ENCODE measurements around the gene AGAP3.

AGAP3 gene

GRCh38 chr7:151168003-151168786, 81.9 kb downstream of the AGAP3 start:
- peak; percentile 33 to 72 for DNase-seq

DNA sequence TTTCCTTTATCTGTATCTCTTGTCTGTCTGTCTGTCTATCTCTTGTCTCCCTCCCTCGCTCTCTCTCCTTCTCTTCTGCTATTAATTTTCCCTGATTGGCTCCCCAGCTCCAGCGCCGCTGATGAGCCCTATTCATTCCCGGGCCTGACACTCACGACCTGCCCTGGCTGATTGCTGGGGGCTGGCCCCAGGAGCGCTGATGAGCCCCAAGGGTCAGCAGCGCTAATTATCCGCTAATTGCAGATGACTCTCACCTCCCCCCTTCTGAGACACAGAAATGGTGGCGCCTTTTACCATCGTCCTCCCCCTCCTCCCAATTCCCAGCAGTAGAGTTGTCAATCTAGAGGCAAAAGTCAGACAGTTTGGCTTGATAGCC, 82.5 kb downstream of the AGAP3 start:
- DNase-seq: no peak

DNA sequence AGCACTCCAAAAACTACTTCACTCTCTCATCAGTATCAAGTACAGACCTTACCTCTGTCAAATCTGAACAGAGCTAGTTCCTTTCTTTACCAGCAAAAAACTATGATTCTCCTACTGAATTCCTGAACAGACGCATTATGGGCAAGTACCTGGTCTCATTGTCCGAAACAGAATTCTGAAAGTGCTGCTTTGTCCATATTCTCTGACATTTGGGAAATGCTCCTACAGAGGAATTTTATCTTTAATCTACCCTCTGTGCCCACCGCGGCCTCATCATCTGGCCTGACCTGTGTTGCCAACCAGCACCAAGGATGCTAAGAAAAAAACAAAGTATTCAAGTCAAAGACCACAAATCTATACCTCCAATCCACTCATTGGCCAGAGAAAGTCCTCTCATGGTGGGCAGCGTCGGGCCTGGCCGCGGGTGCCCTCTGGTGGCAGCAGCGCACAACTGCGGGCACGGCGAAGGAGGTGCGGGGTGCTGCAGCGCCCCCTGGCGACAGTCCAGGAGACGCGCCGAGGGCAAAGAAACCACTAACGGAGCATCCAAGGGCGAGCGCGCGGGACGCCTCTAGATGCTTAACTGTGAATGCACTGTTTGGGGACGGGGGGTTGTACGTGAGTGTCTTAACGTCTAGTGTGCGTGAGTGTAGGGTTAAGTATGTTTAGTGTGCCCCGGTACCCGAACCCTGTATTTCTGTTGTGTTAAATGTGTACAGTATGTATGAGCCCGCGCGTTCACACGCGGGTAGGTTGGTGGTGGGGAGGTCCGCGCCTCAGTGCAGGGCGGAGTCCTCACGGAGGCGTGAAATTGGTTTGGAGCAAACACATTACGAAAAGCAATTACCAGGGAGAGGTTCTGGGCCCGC, 86.2 kb downstream of the AGAP3 start:
- DNase-seq: peak; percentile 46 to 88

DNA sequence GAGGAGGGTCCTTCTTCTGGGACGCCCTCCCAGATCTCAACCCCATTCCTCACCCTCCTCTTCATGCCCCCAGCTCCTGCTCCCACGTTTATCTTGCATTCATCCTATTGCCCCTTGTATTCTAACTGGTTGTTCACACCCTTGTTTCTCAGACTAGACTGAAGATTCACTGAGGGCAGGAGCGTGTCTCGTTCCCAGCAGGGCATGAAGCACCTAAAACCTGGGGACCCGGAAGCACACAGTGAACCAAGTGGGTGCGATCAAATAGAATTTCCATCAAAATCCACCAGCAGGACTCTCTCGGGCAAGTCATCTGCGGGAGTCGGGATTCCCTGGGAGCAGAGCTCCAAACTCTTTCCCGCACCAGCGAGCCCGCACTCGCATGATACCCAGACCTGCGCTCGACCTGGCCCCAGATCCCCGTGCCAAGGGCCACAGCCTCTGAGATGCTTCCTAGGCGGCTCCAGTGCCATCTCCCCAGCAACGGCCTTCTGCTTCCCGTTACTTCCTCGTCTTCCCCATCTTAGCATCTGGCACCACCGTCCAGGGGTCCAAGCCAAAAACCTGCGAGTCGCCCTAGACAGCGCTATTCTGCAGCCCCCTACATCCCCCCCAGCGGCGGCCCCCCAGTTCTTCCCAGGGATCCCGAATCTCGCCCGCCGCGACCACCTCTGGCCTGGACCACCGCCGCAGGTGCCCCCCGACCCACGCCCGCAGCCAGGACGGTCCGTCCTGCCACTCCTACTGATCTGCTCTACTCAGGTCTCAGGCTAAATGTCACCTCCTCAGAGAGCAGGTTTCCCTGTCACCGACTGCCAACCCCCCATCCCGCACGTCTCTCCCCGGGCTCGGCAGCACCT, 87.3 kb downstream of the AGAP3 start:
- no peak for DNase-seq

- DNase-seq: peak in 1 of 2 donors; percentile 12
These were observed 88.2 kb downstream of the AGAP3 start for GRCh38 chr7:151174246-151175046.

DNA sequence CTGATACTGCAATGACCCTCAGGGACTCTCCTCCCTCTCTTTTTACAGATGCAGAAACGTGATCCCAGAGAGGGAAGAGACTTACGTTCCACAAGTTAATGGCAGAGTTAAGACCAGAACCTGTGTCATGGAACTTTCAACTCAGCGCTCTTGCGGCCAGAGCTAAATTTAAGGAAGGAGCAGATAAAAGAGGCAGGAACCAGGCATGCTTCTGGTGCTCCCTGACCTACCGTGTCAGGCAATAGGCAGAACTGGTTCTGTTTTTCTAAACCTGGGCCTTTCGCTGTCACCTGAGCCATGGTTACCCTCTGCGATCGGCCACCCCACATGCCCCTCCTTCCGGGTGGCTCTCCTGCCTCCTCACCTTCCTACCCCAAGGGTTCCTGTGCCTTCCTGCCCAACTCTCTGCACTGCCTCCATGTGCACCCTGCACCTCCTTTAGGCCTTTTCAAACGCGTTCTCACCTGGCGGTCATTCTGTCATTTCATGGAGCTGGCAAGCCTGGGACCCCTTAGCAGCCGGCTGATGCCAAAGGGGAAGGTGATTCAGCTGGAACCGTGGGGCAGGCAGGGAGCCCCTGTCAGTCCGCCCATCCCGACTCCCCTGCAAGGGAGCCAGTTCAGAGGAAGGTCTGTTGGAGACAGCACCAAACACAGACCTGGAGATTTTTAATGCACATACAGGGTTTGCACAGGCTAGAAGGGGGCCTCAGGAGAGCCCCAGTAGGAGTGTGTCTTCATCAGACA, 88.9 kb downstream of the AGAP3 start:
- no peak for DNase-seq

- DNase-seq: no peak
These were observed 89.6 kb downstream of the AGAP3 start for GRCh38 chr7:151175793-151176311.

GRCh38 chr7:151176401-151176800, 90.1 kb downstream of the AGAP3 start:
- no peak for DNase-seq

DNA sequence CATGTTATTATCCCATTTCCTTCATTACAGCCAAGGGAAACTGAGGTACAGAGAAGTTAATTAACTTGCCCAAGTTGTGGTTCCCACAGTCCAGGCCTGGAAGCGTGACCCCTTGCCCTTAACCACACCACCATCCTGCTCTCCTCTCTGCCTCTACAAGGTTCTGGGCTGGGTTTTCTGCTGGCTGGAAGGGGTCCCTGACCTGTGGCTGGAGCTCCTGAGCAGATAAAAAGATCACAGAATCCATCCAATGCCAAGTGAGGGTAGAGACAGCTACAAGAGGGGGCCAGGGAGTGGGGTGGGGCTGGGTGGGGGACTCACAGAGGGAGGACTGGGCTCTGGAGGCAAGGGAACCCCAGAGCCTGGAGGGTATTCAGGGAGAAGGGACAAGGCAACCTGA, 91.0 kb downstream of the AGAP3 start:
- no peak for DNase-seq

DNA sequence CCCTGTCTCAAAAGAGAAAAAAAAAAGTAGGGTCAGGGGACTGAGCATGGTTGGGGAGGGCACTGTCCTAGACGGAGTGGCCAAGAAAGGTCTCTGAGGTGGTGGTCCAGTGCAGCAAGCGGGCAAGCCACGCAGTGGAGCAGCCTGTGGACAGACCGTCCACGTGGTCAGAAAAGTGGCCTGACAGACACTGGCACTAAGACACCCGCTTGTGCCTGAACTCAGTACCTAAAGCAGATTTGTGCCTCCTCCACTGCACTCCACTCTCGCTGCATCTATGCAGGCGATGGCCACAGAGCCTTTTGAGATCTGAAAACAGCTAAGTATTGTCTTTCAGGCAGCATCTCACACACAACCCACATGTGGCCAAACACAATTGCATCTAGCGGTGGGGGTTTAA, 92.0 kb downstream of the AGAP3 start:
- no peak for DNase-seq

- DNase-seq: no peak
These were observed 92.6 kb downstream of the AGAP3 start for GRCh38 chr7:151178831-151179230.

- DNase-seq: no peak
These were observed 93.1 kb downstream of the AGAP3 start for GRCh38 chr7:151179287-151179860.

- DNase-seq: no peak
These were observed 93.7 kb downstream of the AGAP3 start for GRCh38 chr7:151179946-151180345.

DNA sequence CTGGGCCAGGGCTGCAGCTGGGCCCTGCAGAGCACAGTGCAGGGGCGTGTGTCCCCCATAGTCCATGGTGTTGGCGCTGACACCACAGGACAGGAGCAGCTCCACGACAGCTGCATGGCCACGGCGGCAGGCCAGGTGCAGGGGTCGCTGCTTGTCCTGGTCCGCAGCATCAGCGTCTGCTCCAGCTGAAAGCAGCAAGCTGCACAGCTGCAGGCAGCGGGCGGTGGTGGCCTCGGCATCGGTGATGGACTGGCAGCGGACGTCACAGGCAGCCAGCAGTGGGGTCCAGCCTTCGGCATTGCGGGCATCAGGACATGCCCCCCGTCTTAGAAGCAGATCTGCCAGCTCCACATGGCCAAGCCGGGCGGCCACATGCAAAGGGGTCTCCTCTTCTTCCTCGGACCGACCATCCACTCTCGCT, 94.7 kb downstream of the AGAP3 start:
- no peak for DNase-seq

GRCh38 chr7:151185762-151186639, 99.7 kb downstream of the AGAP3 start:
- DNase-seq: no peak

GRCh38 chr7:151186640-151187408, 100.5 kb downstream of the AGAP3 start, which contains the start of gene ASB10:
Gene ASB10 (minus strand): TSS chr7:151187250. CDS start chr7:151187130, 120 bp downstream.
- no peak for DNase-seq

DNA sequence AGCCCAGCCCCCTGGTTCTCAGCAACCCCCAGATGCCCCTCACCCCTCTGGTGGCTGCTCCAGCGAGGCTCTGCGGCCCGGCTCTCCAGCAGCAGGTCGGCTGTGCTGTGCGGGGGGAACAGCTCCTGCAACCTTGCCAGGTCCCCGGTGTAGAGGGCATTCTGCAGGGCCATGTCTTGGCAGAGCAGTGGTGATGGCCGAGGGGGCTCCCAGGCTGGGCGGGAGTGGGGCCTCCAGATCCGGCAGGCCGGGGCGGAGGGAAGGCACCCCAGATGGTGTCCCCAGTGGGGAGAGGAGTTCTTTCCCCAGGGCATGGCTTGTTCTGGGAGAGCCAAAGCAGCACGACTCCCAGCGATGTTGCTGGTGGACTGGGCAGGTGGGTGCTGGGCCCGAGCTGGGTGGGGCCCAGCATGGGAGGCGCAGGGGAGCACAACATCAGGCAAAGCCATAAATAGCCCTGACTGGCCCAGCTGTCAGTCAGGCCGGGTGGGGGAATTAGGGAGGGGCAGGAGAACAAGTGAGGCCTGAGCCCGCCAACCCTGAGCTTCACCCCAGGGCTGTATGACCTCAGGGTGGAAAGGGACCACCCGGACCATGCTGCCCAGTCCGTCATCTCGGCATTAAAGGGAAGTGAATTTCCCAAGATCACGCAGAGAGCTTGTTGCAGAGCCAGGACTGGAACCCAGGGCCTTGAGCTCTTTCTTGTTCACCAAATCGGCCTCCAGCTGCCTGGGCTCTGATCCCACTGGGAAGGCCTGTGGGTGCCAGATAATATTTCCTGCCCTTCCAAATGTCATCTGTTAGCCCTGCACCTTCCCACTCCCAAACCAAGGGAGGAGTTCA, 101.4 kb downstream of the AGAP3 start:
- DNase-seq: no peak

DNA sequence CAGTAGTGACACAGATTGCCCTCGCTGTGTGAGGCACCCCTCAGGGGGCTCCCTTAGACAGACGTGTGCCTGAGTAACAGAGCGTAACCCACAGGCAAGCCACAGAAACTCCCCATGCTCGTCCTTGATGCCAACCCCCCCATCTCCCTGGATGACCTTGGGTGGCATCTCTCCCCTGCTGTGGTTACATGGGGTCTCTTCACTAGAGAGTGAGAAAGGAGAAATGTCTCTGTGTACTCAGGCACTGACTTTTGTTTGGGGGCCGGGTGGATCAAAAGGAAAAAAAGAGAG, 101.9 kb downstream of the AGAP3 start:
- DNase-seq: no peak
